HuH-7.5 (cell line): ENCODE results near the gene B4GALT1.

ENCODE experiments used
- DNase-seq: peaks from one replicate; pipeline ENCODE4 v3.0.0; 2011; ENCODE audit warnings: low spot score

The B4GALT1 gene

GRCh38 chr9:33123407-33124031 is 43.6 kb downstream of the B4GALT1 start:
- no peak for DNase-seq

DNA sequence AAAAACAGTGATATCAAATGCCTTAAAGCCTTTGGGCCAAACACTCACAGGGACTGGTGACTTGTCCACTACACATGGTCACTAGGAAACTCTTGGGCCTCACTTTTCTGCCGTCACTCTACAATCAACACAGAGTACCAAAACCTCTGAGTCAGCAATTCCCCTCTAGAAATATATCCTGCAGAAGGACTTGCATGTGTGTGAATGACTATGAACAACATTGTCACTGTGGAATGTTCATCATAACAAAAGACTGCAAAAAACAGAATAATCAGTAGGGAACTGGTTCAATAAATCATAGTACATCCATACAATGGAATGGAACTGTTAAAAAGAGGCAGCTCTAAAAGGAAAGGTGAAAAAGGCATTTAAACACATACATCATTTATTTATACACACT is 46.5 kb downstream of the B4GALT1 start:
- no peak for DNase-seq

DNA sequence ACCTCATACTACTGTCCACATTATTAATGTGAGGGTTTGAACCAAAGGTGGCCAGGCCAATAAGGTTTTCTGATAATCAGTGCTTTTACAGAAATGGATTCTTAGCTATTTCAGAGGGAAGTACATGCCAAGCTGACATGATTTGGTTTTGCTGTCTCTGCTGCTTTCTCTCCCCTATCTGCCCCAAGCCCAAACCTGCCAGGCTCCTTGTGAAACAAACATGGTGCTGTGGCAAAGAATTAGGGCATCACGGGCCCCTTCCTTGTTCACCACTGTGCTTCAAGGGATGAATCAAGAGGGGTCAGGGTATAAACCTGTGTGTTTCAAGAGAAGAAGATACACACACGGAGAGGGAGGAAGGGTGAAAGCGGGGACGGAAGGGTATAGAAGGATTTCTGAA is 49.3 kb downstream of the B4GALT1 start:
- DNase-seq: no peak

DNA sequence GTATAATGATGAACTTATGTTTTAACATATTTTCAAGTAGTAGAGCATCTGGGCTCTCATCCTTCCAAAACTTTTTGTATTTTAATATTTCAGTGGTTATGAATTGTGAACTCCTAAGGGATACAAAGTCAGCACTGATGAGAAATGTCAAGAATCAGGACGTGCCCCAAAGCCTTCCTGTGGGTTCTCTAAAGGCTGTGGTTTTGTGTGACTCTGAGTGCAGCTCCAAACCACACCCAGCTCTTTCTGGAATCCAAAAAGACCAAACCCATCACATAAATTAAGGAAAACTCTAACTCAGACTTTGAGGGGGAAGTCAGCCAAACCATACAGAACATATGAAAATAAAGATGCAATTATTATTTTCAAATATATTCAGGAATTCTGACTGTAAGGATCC is 49.8 kb downstream of the B4GALT1 start:
- DNase-seq: no peak

DNA sequence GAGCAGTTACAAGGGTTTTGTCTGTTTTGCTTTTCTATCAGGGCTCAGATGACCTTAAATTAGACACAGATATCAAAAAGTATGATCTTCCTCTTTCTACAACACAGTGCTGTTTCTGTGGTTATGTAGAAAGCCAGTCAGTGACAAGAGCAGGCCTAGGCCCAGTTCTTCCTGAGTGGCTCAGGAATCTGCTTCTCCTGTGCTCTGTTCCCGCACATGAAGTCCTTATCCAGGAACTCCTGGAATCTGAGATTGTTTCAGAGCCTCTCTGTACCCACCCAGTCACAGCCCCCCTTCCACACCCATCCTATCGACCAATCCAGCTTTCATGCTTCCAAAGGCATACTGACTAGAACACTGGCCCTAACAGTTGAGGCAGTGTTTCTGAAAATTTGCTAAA is 50.3 kb downstream of the B4GALT1 start:
- no peak for DNase-seq

GRCh38 chr9:33114746-33115145 is 52.4 kb downstream of the B4GALT1 start:
- DNase-seq: no peak

DNA sequence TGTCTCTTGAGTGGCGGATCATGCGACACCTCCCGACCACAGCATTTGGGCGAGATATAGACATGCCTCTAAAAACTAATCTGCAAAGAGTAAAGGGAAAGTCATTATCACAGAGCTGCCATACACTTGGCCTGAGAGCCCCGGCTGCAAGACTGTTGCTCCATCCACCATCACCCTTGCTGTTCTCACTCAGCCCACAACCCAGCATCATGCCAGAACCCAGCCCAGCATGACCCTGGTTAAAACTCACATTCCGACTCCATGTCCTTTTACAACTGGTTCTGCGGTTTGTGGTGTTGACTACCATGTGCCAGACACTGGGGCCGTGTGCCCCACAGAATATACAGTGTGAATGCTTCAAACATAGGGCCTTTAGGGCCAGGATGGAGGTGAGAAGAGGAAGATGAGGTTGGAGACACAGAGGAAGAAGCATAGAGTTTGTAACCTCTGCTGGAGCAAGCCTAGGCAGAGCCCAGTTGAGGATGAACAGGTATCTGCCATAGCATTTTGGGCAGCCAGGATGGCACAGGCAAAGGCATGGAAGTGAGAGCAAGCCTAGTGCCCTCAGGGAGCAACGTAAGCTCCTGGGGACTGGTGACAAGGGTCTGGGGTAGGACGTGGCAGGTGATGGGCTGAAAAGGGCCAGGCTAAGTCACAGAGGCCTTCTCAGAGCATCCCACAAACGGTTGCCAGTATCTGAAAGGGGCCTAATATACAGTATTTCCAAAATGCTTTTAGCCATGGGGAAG is 53.2 kb downstream of the B4GALT1 start:
- no peak for DNase-seq

DNA sequence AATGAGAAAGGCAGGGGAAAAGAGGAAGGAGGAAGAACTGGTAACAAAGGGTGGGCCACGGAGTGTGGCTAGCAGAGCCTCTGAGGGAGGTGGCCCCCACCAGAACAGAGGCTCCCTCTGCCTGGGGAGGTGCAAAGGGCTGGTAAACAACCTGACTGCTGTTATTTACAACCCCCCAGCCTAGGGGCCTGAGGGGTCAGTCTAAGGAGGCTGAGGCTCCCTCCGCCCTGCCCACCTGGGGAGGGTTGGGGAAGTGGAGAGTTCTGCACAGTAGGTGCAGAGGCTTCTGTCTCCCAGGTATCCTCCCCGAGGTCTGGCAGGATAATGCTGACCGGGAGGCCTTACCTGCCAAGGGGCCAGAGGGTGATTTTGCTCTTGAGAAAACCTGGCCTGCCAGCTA is 55.0 kb downstream of the B4GALT1 start:
- DNase-seq: no peak

DNA sequence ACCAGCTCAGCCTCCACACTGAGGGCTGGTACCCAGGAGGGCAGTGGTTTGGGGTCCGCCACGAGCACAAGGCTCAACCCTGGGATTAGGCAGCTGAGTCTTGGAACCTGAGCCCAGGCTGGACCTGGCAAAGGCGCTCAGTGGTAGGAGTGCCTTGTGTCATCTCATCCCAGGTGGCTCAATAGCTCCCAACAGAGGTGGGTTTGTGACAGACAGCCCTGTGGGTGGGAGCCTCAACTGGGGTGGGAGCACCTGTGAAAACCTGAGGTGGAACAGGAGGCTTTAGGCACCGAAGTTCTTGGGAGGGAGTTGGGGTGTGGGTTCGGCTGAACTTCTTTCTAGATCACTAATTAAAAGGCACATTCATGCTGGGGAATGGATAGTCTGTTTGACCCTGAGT is 55.5 kb downstream of the B4GALT1 start:
- no peak for DNase-seq

- no peak for DNase-seq
These were observed 56.5 kb downstream of the B4GALT1 start for GRCh38 chr9:33110686-33111085.

- no peak for DNase-seq
These were observed 57.1 kb downstream of the B4GALT1 start for GRCh38 chr9:33109850-33110595.

- no peak for DNase-seq
These were observed 58.0 kb downstream of the B4GALT1 start for GRCh38 chr9:33109097-33109496.

DNA sequence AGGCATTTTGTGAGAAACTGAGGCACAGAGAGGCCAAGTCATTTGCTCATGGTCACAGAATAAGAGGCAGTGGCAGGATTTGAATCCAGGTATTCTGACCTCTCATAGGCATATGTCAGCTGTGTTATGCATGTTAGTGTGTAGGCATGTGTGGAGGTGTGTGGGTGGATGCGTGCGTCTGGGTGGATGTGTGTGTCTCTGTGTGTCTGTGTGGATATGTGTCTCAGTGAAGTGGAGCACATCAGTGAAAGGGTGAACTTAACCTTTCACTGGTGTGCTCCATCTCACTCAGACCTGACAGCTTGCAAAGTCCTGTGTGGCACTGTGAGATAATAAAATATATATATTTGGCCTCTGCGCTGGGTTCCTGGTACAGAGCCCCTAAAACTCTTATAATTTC is 58.7 kb downstream of the B4GALT1 start:
- DNase-seq: no peak

GRCh38 chr9:33107762-33108161 is 59.4 kb downstream of the B4GALT1 start:
- DNase-seq: no peak

DNA sequence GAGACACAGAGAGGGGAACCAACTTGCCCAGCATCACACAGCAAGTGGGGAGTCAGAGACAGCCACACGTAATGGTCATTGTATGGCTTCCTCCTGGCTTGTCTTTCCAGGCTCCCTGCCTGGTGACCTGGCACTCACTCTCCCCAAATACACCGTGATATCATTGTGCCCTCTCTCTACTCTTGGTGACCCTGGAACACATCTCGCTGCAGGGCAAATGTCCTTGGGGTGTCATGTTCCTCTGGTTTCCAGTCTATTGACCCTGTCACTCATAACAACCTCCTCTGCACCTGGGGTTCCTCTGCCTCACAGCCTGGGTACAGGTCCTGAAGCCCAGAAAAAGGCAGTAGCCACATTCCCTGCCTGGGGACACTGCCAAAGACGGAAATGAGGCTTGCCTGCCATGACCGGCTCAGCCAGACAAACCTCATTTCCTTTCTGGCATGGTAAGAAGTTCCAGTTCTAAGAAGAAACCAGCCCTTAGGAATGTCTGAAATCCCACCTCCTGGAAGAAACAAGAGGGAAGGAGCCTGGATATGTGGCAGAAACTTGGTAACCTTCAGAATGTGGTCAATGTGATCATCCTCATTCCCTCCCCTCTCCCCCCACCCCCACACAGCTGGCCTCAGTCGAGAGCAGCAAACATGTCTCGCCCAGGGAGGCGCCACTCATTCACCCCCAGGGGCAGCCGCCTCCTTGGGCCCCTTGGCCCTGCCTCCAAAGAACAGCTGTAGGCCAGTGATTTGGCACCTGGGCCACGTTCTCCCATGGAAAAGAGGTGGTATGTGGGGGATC is 60.1 kb downstream of the B4GALT1 start:
- DNase-seq: no peak

DNA sequence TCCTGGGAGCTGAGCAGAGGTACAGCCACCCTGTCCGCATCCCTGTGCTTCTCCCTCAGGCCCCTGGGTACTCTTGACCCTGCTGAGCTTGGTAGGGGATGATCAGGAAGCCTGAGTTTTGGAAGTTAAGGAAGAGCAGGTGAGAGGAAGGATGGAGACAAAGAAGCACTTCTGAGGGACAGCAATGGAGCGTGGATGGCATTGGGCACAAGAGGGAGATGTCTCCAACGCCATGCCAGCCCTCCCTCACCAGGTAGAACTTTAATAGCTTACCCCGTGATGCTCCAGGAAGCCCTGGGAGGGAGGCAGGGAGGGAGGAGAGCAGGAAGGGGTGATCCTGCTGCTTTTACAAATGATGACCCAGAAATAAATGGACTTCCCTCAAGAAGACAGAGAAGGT is 60.8 kb downstream of the B4GALT1 start:
- no peak for DNase-seq

DNA sequence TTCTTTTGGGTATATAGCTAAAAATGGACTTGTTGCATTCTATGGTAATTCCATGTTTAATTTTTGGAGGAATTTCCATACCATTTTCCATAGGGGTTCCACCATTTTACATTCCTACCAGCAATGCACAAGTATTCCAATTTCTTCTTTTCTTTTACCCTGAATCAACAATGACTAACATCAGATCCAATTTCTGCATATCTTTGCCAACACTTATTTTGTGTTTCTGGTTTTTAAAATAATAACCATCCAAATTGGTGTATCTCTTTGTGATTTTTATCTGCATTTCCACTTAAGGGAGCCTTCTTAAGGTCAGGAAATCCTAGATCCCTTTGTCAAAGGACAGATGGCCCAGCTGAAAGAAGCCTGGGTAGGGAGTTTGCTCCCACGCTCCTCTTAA is 61.2 kb downstream of the B4GALT1 start:
- no peak for DNase-seq

DNA sequence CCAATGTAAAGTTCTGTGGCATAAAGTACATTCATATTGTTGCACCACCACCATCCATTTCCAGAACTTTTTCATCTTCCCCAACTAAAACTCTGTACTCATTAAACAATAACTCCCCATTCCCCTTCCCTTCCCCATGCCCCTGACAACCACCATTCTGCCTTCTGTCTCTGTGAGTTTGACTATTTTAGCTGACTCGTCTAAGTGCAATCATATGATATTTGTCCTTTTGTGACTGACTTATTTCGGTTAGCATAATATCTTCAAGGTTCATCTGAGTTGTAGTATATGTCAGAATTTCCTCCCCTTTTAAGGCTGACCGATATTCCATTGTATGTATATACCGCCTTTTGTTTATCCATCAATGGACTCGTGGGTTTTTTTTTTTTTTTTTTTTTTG is 61.6 kb downstream of the B4GALT1 start:
- no peak for DNase-seq

DNA sequence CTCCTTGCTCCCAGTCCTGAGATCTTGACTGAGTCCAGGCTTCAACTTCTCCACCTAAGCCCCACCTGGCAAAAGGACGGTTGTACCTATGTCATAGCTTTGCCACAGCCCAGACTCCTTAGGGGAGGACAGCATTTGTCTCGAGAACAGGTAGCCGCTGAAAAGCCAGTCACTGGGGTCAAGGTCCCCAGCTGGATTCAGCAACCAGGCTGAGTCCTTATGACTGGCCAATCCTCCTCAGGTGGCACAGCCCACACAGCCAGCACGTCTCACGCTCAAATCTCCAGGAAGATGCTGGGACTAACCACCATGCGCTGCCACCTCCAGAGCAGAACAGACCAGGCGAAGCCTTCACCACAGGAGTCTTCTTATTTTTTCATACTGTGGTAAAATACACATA is 62.7 kb downstream of the B4GALT1 start:
- no peak for DNase-seq

GRCh38 chr9:33103501-33104281 is 63.4 kb downstream of the B4GALT1 start:
- no peak for DNase-seq

DNA sequence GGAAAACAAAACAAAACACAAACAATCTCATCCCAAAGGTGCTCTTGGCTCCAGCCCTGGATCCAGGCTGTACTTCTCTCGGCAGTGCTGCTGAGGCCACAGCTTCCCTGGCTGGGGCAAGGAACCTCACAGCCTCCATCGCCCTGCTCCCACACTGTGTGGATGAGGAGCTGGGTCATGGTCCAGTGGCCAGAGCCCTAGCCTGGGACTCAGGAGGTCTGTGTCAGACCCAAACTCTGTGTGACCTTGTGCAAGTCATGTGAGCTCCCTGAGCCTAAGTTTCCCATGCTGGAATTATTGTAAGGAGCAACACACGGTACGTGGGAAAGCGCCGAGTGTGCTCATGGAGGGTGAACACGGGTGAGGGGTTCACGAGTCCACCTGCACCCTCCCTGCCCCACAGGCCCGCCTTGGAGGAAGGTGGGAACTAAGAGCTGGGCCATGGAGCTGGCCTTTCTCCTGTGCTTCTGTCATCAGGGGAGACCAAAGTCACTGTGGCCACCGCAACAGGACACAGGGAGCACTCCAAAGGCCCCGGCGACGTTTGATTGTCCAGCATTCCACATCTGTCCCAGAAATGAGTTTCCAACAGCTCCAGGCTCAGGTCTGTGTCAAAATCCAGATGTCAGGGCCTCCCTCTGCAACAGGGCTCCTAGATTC is 64.5 kb downstream of the B4GALT1 start:
- DNase-seq: no peak
